GM18870 (cell line): ENCODE data around the gene COL9A3.

Experiments
- ATAC-seq: cut with Tn5 transposase; IDR thresholded peaks from one replicate; pipeline ENCODE4 v1.9.1; 2021; ENCODE audit warnings: moderate library complexity; ENCODE audit not compliant: unreplicated experiment

The COL9A3 gene

DNA sequence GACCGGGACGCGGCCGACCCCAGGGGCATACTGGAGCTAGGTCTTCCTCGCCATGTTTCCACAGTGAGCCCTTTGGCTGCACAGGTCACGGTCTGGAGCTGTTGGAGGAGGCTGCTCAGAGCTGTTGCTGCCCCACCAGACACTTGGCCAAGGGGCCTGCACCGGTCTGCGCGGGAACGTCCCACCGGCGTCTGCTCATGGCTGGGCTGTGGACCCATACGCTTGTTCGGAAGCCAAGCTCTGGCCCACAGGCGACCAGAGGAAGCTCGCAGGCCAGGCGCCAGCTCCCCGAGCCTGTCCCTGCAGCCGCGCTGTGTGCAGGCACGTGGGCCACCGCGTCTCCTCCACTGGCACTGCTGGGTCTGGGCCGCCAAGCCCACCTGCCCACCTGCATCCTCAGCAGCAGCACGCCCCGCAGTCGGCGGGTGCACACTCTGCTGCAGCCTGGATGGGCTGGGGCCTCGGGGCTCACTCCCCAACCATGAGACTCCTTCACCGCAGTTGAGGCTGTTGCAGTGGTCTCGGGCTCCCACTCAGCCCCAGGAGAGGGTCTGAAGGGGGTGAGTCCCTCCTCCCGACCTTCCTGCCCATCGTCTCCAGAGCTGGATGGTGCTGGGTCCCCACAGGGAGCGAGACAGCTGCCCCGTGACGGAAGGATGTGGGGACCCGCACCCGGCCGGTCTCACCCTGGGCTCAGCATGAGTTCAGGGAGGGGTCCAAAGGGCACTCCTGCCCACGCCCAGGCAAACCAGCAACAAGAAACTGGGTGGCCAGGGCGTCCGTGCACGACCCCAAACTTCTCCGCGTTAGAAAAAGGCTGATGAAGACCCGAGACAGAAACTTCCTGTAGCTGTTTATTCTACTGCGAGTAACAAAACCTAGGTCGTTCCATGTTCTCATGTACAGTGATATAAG is 60.3 kb downstream of the COL9A3 start:
- no peak for ATAC-seq

GRCh38 chr20:62878244-62879038 is 61.6 kb downstream of the COL9A3 start:
- ATAC-seq = no peak

- ATAC-seq = no peak
These were observed 62.7 kb downstream of the COL9A3 start for GRCh38 chr20:62879275-62880146.

GRCh38 chr20:62880147-62880934 is 63.5 kb downstream of the COL9A3 start:
- no peak for ATAC-seq

GRCh38 chr20:62880935-62881661 is 64.2 kb downstream of the COL9A3 start:
- no peak for ATAC-seq

- no peak for ATAC-seq
These were observed 65.0 kb downstream of the COL9A3 start for GRCh38 chr20:62881662-62882395.

GRCh38 chr20:62882426-62882825 is 65.6 kb downstream of the COL9A3 start:
- ATAC-seq = no peak

DNA sequence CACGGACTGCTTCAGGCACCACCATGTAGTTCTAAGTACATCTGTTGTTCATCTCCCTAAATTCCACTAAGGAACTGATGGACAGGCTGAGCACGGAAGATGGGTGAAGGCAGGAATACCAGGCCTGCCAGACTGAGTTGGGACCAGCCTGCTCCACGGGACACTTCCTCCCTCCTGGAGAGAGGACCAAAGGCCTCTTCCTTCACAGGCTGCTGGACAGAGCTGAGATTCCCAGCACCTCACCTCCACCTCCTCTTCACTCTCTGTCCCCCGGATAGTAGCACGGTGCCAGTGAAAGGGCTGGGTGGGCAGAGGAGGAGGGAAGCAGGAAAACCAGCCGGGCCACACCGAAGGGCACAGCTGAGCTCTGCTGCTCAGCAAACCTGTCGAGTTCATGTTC is 67.7 kb downstream of the COL9A3 start:
- no peak for ATAC-seq

- no peak for ATAC-seq
These were observed 68.4 kb downstream of the COL9A3 start for GRCh38 chr20:62885046-62885895.

DNA sequence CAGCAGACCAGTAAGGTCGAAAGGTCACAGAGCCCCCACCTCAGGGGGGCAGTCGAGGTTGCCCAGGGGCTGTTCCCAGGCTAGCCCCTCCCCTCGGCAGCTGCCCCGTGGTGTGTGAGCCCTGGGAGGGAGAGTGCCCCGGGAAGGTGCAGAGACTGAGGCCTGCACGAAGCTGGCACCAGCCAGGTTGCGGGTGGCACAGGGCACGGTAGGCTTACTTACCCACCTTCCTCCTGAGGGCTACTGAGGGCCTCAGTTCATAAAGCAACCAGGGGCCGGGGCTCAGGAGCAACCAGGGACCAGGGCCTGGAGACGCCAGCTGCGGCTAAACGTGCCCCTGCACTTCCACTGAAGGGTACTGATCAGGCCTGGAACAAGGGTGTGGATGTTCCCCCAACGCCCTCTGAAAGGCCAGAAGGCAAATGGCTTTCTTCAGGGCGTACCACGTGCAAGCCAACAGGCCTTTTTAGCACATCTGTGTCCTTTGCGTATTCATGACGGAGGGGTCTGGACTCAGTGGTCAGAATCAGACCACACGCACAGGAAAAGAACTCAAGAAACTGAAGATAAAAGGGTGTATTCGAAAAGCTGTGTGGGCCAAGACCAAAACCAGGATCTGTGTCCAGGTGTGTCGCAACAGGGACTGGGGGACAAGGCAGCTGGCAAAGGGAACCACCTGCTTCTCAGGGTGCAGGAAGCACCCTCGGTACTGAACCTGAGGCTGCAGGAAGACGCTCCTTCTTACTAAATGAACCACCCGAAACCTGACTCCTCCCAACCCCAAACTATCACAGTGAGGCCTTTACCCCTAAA is 69.3 kb downstream of the COL9A3 start:
- ATAC-seq = no peak

- ATAC-seq = no peak
These were observed 69.8 kb downstream of the COL9A3 start for GRCh38 chr20:62886709-62887058.

GRCh38 chr20:62887152-62887859 is 70.5 kb downstream of the COL9A3 start:
- ATAC-seq = no peak

GRCh38 chr20:62887860-62888239 is 71.0 kb downstream of the COL9A3 start:
- ATAC-seq = no peak

GRCh38 chr20:62888406-62888805 is 71.6 kb downstream of the COL9A3 start:
- ATAC-seq = no peak

- ATAC-seq = no peak
These were observed 72.1 kb downstream of the COL9A3 start for GRCh38 chr20:62888910-62889309.

DNA sequence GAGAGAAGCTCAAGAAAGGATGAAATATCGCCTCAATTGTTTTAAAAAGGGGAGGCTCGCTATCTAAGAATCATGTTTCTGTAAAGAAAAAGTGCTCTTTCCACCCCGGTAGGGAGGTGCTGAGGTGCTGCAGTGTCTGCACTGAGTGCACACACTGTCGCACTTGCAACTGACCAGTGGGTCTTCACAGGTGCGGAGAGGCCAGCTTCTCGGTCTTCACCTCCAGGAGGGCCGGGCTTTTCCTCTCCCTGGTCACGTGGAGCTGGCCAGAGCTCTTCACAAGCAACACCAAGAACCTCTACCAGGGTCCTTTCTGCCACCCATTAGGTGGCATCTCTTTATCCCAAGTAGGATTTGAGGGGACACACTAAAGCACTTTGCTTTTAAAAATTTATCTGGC is 72.6 kb downstream of the COL9A3 start:
- ATAC-seq = no peak

GRCh38 chr20:62889871-62890270 is 73.0 kb downstream of the COL9A3 start:
- no peak for ATAC-seq
